H9 (cell line): ENCODE data around the gene RASL10A. TPM values are rescaled to one million over a fixed set of nuclear protein-coding genes. Genes with fewer than 3 reads are reported as not detected.

Experiments
- DNase-seq: peaks from one replicate; pipeline ENCODE4 v3.0.0-alpha.2; 2017
- H2AFZ ChIP-seq: one replicate; pipeline ENCODE4 v1.6.1; 2013; ENCODE audit warnings: mild to moderate bottlenecking, low read length, control low read depth, moderate library complexity
- H2AK5ac ChIP-seq: 2 replicates; pipeline ENCODE4 v1.6.1; 2013; ENCODE audit warnings: low read length, control low read depth, mixed read lengths; ENCODE audit not compliant: insufficient read length
- H2BK120ac ChIP-seq: one replicate; pipeline ENCODE4 v1.6.1; 2013; ENCODE audit warnings: low read depth, mild to moderate bottlenecking, low read length, control low read depth, inconsistent platforms; ENCODE audit not compliant: poor library complexity, severe bottlenecking
- H2BK12ac ChIP-seq: 2 replicates; pipeline ENCODE4 v1.6.1; 2013; ENCODE audit warnings: low read length, control low read depth, mixed read lengths, low read depth; ENCODE audit not compliant: insufficient read length
- H2BK15ac ChIP-seq: 2 replicates; pipeline ENCODE4 v1.6.1; 2013; ENCODE audit warnings: low read depth, low read length, control low read depth
- H2BK20ac ChIP-seq: one replicate; pipeline ENCODE4 v1.6.1; 2013; ENCODE audit warnings: low read depth, mild to moderate bottlenecking, low read length, control low read depth, inconsistent platforms; ENCODE audit not compliant: poor library complexity, severe bottlenecking
- H2BK5ac ChIP-seq: 2 replicates; pipeline ENCODE4 v1.6.1; 2013; ENCODE audit warnings: low read length, control low read depth, mixed read lengths; ENCODE audit not compliant: insufficient read length
- H3K14ac ChIP-seq: 2 replicates; pipeline ENCODE4 v1.6.1; 2013; ENCODE audit warnings: low read length, control low read depth; ENCODE audit not compliant: insufficient read depth
- H3K18ac ChIP-seq: 2 replicates; pipeline ENCODE4 v1.6.1; 2013; ENCODE audit warnings: low read depth, mild to moderate bottlenecking, mixed read lengths, low read length, control low read depth; ENCODE audit not compliant: insufficient read length
- H3K23ac ChIP-seq: 2 replicates; pipeline ENCODE4 v1.6.1; 2013; ENCODE audit warnings: low read length, control low read depth, mixed read lengths, low read depth; ENCODE audit not compliant: insufficient read length
- H3K23me2 ChIP-seq: 2 replicates; pipeline ENCODE4 v1.6.1; 2013; ENCODE audit warnings: low read depth, mild to moderate bottlenecking, mixed read lengths, low read length, control low read depth; ENCODE audit not compliant: insufficient read length, poor library complexity, severe bottlenecking
- H3K27ac ChIP-seq: 2 replicates; pipeline ENCODE4 v1.5.1; 2013; ENCODE audit warnings: low read length, control low read depth, mixed read lengths, low read depth; ENCODE audit not compliant: insufficient read length
- H3K27me3 ChIP-seq: 2 replicates; pipeline ENCODE4 v1.6.1; 2013; ENCODE audit warnings: low read length, control low read depth, inconsistent platforms; ENCODE audit not compliant: insufficient read depth
- H3K4ac ChIP-seq: 2 replicates; pipeline ENCODE4 v1.6.1; 2013; ENCODE audit warnings: low read depth, mild to moderate bottlenecking, control low read depth, inconsistent platforms, low read length, moderate library complexity
- H3K4me1 ChIP-seq: 2 replicates; pipeline ENCODE4 v1.6.1; 2013; ENCODE audit warnings: low read length, control low read depth, inconsistent platforms; ENCODE audit not compliant: insufficient read depth
- H3K4me2 ChIP-seq: 2 replicates; pipeline ENCODE4 v1.6.1; 2013; ENCODE audit warnings: low read length, control low read depth, mixed read lengths; ENCODE audit not compliant: insufficient read length, insufficient read depth
- H3K56ac ChIP-seq: 2 replicates; pipeline ENCODE4 v1.6.1; 2013; ENCODE audit warnings: low read depth, mild to moderate bottlenecking, mixed read lengths, low read length, control low read depth; ENCODE audit not compliant: insufficient read length
- H3K79me1 ChIP-seq: 2 replicates; pipeline ENCODE4 v1.6.1; 2013; ENCODE audit warnings: low read depth, mild to moderate bottlenecking, moderate library complexity, low read length, control low read depth, inconsistent platforms; ENCODE audit not compliant: insufficient read depth, poor library complexity, severe bottlenecking
- H3K79me2 ChIP-seq: 2 replicates; pipeline ENCODE4 v1.6.1; 2013; ENCODE audit warnings: low read length, control low read depth, inconsistent platforms; ENCODE audit not compliant: insufficient read depth
- H3K9ac ChIP-seq: 2 replicates; pipeline ENCODE4 v1.6.1; 2013; ENCODE audit warnings: low read length, control low read depth, mixed read lengths; ENCODE audit not compliant: insufficient read length; ENCODE audit errors: extremely low read depth
- H3K9me3 ChIP-seq: one replicate; pipeline ENCODE4 v1.6.1; 2013; ENCODE audit warnings: low read depth, low read length, inconsistent platforms; ENCODE audit not compliant: control insufficient read depth
- H3T11ph ChIP-seq: one replicate; pipeline ENCODE4 v1.6.1; 2013; ENCODE audit warnings: mild to moderate bottlenecking, low read length, control low read depth, inconsistent platforms
- H4K20me1 ChIP-seq: one replicate; pipeline ENCODE4 v1.6.1; 2013; ENCODE audit not compliant: control insufficient read depth, insufficient read length, insufficient read depth
- H4K5ac ChIP-seq: 2 replicates; pipeline ENCODE4 v1.6.1; 2013; ENCODE audit warnings: low read depth, mild to moderate bottlenecking, mixed read lengths, low read length, control low read depth; ENCODE audit not compliant: insufficient read length
- H4K8ac ChIP-seq: replicated peaks from 2 replicates; pipeline ENCODE4 v1.6.1; 2013; ENCODE audit warnings: low read length, control low read depth, mixed read lengths, low read depth; ENCODE audit not compliant: insufficient read length
- H4K91ac ChIP-seq: 2 replicates; pipeline ENCODE4 v1.6.1; 2013; ENCODE audit warnings: low read depth, mild to moderate bottlenecking, moderate library complexity, mixed read lengths, low read length, control low read depth; ENCODE audit not compliant: insufficient read length
- H3K27ac Mint-ChIP-seq, 3 experiments: 2 replicates in 2 of 3; 3 replicates in 1 of 3; pipeline ENCODE4 v1.8.0; 2020 to 2021; ENCODE audit warnings: mixed read lengths in 3 of 3, mild to moderate bottlenecking in 1 of 3, moderate library complexity in 1 of 3
- H3K27me3 Mint-ChIP-seq: 2 replicates; pipeline ENCODE4 v1.8.0; 2021; ENCODE audit warnings: low read depth, mild to moderate bottlenecking, moderate library complexity, mixed read lengths
- H3K36me3 Mint-ChIP-seq, 3 experiments: 2 replicates in 2 of 3; 3 replicates in 1 of 3; pipeline ENCODE4 v1.8.0; 2020 to 2021; ENCODE audit warnings: low read depth in 3 of 3, mixed read lengths in 3 of 3; ENCODE audit not compliant: insufficient read depth in 1 of 3
- H3K4me1 Mint-ChIP-seq, 2 experiments: 2 replicates each; pipeline ENCODE4 v1.8.0; 2020; ENCODE audit warnings: mixed read lengths in 2 of 2
- H3K4me3 Mint-ChIP-seq, 2 experiments: 2 replicates in 1 of 2; 3 replicates in 1 of 2; pipeline ENCODE4 v1.8.0; 2020 to 2021; ENCODE audit warnings: mild to moderate bottlenecking in 2 of 2, mixed read lengths in 2 of 2, moderate library complexity in 1 of 2
- H3K9me3 Mint-ChIP-seq, 2 experiments: 2 replicates in 1 of 2; 3 replicates in 1 of 2; pipeline ENCODE4 v1.8.0; 2020; ENCODE audit warnings: mild to moderate bottlenecking in 2 of 2, mixed read lengths in 2 of 2, moderate library complexity in 1 of 2
- WGBS: extraction: QIAGEN DNeasy Blood & Tissue Kit; methylation state at CpG from one replicate; pipeline ENCODE4 v1.1.7; 2013; ENCODE audit warnings: missing lambda C conversion rate, low lambda C conversion rate, mixed read lengths; ENCODE audit not compliant: insufficient read length; ENCODE audit errors: extremely low coverage; 5-methylcytosine and 5-hydroxymethylcytosine counted together
- total RNA-seq: library from RNA; stranded (reverse); gene quantifications from 2 replicates; pipeline ENCODE4 v1.2.1, GENCODE V29; 2021
- TF ChIP-seq, protein P1 (sequence below): fragments of 200-600 bp; sonication (generic); conservative IDR thresholded peaks from 3 replicates; pipeline ENCODE4 v1.8.0; 2021; ENCODE audit warnings: antibody characterized with exemption, mild to moderate bottlenecking

The RASL10A gene
- total RNA-seq, 1 experiment from 2014 or later = 0.90 TPM

DNA sequence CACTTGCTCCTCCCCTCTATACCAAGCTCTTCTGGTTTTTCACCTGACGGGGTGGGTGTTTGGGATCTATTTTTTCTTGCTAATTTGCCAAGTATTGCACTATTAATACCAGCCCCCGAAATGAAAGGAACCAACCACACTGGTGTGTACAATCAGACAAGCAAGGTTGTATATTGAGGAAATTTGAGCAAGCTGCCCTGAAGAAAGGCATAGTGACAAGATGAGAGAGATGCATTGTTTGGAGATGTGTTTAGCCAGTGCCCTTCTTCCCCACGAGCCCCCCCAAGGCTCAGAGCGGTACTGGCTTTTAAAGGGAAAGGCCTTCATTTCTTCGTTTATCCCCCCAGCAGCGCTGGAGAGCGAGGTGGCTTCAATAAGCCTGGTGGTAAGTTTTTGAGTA lies 24.3 kb downstream of the RASL10A start:
- Histone ChIP-seq H3K18ac (no peak overlapping the region), H3K9ac (no peak overlapping the region), H3K9me3 (no peaks in the 10 kb centered on the region), H2BK120ac (no peak overlapping the region), H2BK5ac (no peak overlapping the region), H3K4ac (no peak overlapping the region), H2BK12ac (no peak overlapping the region), H4K91ac (no peak overlapping the region), H2BK20ac (no peak overlapping the region), H4K5ac (no peak overlapping the region), H3T11ph (no peak overlapping the region), H2BK15ac (no peak overlapping the region), H3K27ac (no peak overlapping the region), H2AFZ (no peak overlapping the region), H3K56ac (no peak overlapping the region), H3K79me1 (no peaks in the 10 kb centered on the region), H3K4me1 (no peaks in the 10 kb centered on the region), H2AK5ac (no peak overlapping the region), H3K27me3 (no peaks in the 10 kb centered on the region), H4K8ac (no peak overlapping the region), H3K4me2 (no peak overlapping the region), H3K23me2 (no peaks in the 10 kb centered on the region), H4K20me1 (no peaks in the 10 kb centered on the region), H3K14ac (no peak overlapping the region), H3K23ac (no peak overlapping the region), H3K79me2 (no peaks in the 10 kb centered on the region)
- H3K4me3 Mint-ChIP-seq = no peak overlapping the region
- peaks cover 69 to 99% (median 96%) of the 10 kb centered on the region in 3 experiments for H3K36me3 Mint-ChIP-seq
- H3K4me1 Mint-ChIP-seq = peaks cover 0 to 7% of the 10 kb centered on the region in 2 experiments; a peak in 1 of 4 replicates
- no peaks in the 10 kb centered on the region for H3K27me3 Mint-ChIP-seq
- WGBS = no CpG with 5 or more reads among the region's 7 CpGs
- H3K27ac Mint-ChIP-seq = peak overlapping the region in 2 of 3 experiments; percentile 9 to 64; a peak in 2 of 7 replicates
- H3K9me3 Mint-ChIP-seq = no peaks in the 10 kb centered on the region
- no peak for DNase-seq
- TF ChIP-seq, protein P1, sequence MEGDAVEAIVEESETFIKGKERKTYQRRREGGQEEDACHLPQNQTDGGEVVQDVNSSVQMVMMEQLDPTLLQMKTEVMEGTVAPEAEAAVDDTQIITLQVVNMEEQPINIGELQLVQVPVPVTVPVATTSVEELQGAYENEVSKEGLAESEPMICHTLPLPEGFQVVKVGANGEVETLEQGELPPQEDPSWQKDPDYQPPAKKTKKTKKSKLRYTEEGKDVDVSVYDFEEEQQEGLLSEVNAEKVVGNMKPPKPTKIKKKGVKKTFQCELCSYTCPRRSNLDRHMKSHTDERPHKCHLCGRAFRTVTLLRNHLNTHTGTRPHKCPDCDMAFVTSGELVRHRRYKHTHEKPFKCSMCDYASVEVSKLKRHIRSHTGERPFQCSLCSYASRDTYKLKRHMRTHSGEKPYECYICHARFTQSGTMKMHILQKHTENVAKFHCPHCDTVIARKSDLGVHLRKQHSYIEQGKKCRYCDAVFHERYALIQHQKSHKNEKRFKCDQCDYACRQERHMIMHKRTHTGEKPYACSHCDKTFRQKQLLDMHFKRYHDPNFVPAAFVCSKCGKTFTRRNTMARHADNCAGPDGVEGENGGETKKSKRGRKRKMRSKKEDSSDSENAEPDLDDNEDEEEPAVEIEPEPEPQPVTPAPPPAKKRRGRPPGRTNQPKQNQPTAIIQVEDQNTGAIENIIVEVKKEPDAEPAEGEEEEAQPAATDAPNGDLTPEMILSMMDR = 0 out of 3 replicates have a peak, but pooled peaks have one; percentile 21
